Measurements from ENCODE around the gene FBXW8.

FBXW8 gene

GRCh38 chr12:116959198-116959460 is 48.4 kb downstream of the FBXW8 start:
- no peak for DNase-seq

GRCh38 chr12:116959845-116960514 is 49.2 kb downstream of the FBXW8 start:
- no peak for DNase-seq

- no peak for DNase-seq
These were observed 51.4 kb downstream of the FBXW8 start for GRCh38 chr12:116962197-116962596.

- DNase-seq, result no peak
These were observed 52.1 kb downstream of the FBXW8 start for GRCh38 chr12:116962783-116963356.

GRCh38 chr12:116964054-116965050 is 53.6 kb downstream of the FBXW8 start:
- DNase-seq, result no peak

- no peak for DNase-seq
These were observed 58.2 kb downstream of the FBXW8 start for GRCh38 chr12:116968986-116969385.

- DNase-seq, result no peak
These were observed 59.1 kb downstream of the FBXW8 start for GRCh38 chr12:116969615-116970585.

GRCh38 chr12:116971222-116971621 is 60.5 kb downstream of the FBXW8 start:
- no peak for DNase-seq

GRCh38 chr12:116975779-116976393 is 65.1 kb downstream of the FBXW8 start:
- no peak for DNase-seq

GRCh38 chr12:116977465-116978380 is 67.0 kb downstream of the FBXW8 start:
- no peak for DNase-seq

- no peak for DNase-seq
These were observed 68.2 kb downstream of the FBXW8 start for GRCh38 chr12:116978791-116979508.

GRCh38 chr12:116980083-116980482 is 69.3 kb downstream of the FBXW8 start:
- DNase-seq, result no peak

GRCh38 chr12:116982791-116983411 is 72.2 kb downstream of the FBXW8 start:
- DNase-seq, result no peak

- DNase-seq, result no peak
These were observed 73.3 kb downstream of the FBXW8 start for GRCh38 chr12:116984098-116984497.

GRCh38 chr12:116990329-116990728 is 79.6 kb downstream of the FBXW8 start:
- DNase-seq, result no peak

GRCh38 chr12:116990971-116991966 is 80.5 kb downstream of the FBXW8 start:
- no peak for DNase-seq

GRCh38 chr12:116996093-116996492 is 85.3 kb downstream of the FBXW8 start:
- DNase-seq, result no peak

GRCh38 chr12:116996621-116997020 is 85.9 kb downstream of the FBXW8 start:
- no peak for DNase-seq

GRCh38 chr12:116999066-116999465 is 88.3 kb downstream of the FBXW8 start:
- DNase-seq, result no peak

Measured in NCI-H146 (cell line).